PFSK-1 (cell line): ENCODE results near the gene P4HA3.

Source experiments
- FOXP2 ChIP-seq: optimal IDR thresholded peaks from 2 replicates; pipeline ENCODE3; 2011; ENCODE audit warnings: borderline replicate concordance, control low read depth, inconsistent platforms; ENCODE audit not compliant: insufficient read depth; ENCODE audit errors: extremely low read length, extremely low read depth
- POLR2AphosphoS5 ChIP-seq: IDR thresholded peaks from 2 replicates; pipeline ENCODE4 v1.6.1; 2012; ENCODE audit warnings: low read depth, mild to moderate bottlenecking, control low read depth, low read length, moderate library complexity
- REST ChIP-seq, 2 experiments: IDR thresholded peaks; 2 replicates each; pipeline versions ENCODE4 v1.6.1 to v1.8.0; 2011 to 2012; ENCODE audit warnings: low read depth in 2 of 2, low read length in 2 of 2, control low read depth in 1 of 2, inconsistent platforms in 1 of 2, mild to moderate bottlenecking in 1 of 2, moderate library complexity in 1 of 2; ENCODE audit not compliant: insufficient read depth in 1 of 2
- SIN3A ChIP-seq: IDR thresholded peaks from 2 replicates; pipeline ENCODE4 v1.6.1; 2012; ENCODE audit warnings: mild to moderate bottlenecking, low read length, moderate library complexity, borderline replicate concordance; ENCODE audit not compliant: insufficient read depth
- TAF1 ChIP-seq: IDR thresholded peaks from 2 replicates; pipeline ENCODE4 v1.6.1; 2012; ENCODE audit warnings: low read length, control low read depth, borderline replicate concordance; ENCODE audit not compliant: insufficient read depth

The P4HA3 gene

GRCh38 chr11:74265256-74265655, 46.2 kb downstream of the P4HA3 start:
- TF ChIP-seq POLR2AphosphoS5 (no peak), FOXP2 (no peak), TAF1 (no peak), REST (IDR thresholded peaks at IDR 0.05; ENCODE audit: insufficient read depth in 1 of 2, low read depth in 2 of 2, low read length in 2 of 2) (no peak), SIN3A (no peak)

- TF ChIP-seq SIN3A (no peak), TAF1 (no peak), POLR2AphosphoS5 (no peak), REST (IDR thresholded peaks at IDR 0.05; ENCODE audit: insufficient read depth in 1 of 2, low read depth in 2 of 2, low read length in 2 of 2) (no peak), FOXP2 (no peak)
Observed at GRCh38 chr11:74262725-74263124, 48.7 kb downstream of the P4HA3 start.

- no peak for TF ChIP-seq TAF1
- no peak for TF ChIP-seq REST (IDR thresholded peaks at IDR 0.05; ENCODE audit: insufficient read depth in 1 of 2, low read depth in 2 of 2, low read length in 2 of 2)
- no peak for TF ChIP-seq SIN3A
- TF ChIP-seq POLR2AphosphoS5 = no peak
- TF ChIP-seq FOXP2 = no peak
Observed at GRCh38 chr11:74257959-74258553, 53.4 kb downstream of the P4HA3 start.

- TF ChIP-seq SIN3A = no peak
- no peak for TF ChIP-seq FOXP2
- TF ChIP-seq POLR2AphosphoS5 = no peak
Observed at GRCh38 chr11:74256378-74257133, 54.9 kb downstream of the P4HA3 start.

- TF ChIP-seq FOXP2 (no peak), TAF1 (no peak), POLR2AphosphoS5 (no peak), SIN3A (no peak), REST (IDR thresholded peaks at IDR 0.05; ENCODE audit: insufficient read depth in 1 of 2, low read depth in 2 of 2, low read length in 2 of 2) (no peak)
Observed at GRCh38 chr11:74255741-74256375, 55.6 kb downstream of the P4HA3 start.
